Liver (tissue), 9 donors: Measurements from ENCODE around the gene GBX2. TPM values are rescaled to one million over a fixed set of nuclear protein-coding genes. Genes with fewer than 3 reads are reported as not detected.

Experiments used
- DNase-seq: peaks from one replicate; pipeline ENCODE4 v3.0.0-alpha.2; 2017; ENCODE audit warnings: low spot score
- H3K27ac ChIP-seq, 2 donors: one replicate each; pipeline ENCODE4 v1.7.0; 2013; ENCODE audit warnings: inconsistent platforms in 2 of 2, low read length in 2 of 2, control low read depth in 1 of 2, low read depth in 1 of 2, mild to moderate bottlenecking in 1 of 2
- H3K27me3 ChIP-seq, 4 donors: one replicate each; pipeline versions ENCODE4 v1.6.1 to v1.7.0; 2013; ENCODE audit warnings: low read length in 3 of 4, inconsistent platforms in 1 of 4, mild to moderate bottlenecking in 1 of 4, moderate library complexity in 1 of 4; ENCODE audit not compliant: control insufficient read depth in 4 of 4, insufficient read depth in 4 of 4
- H3K36me3 ChIP-seq, 4 donors: one replicate each; pipeline versions ENCODE4 v1.6.1 to v1.7.0; 2013; ENCODE audit warnings: low read length in 3 of 4, mild to moderate bottlenecking in 3 of 4, low read depth in 1 of 4, moderate library complexity in 1 of 4; ENCODE audit not compliant: control insufficient read depth in 4 of 4, insufficient read depth in 3 of 4
- H3K4me1 ChIP-seq, 4 donors: one replicate each; pipeline versions ENCODE4 v1.6.1 to v1.7.0; 2013; ENCODE audit warnings: low read length in 3 of 4, mild to moderate bottlenecking in 3 of 4, moderate library complexity in 1 of 4; ENCODE audit not compliant: control insufficient read depth in 4 of 4, insufficient read depth in 4 of 4
- H3K4me3 ChIP-seq, 3 donors: one replicate each; pipeline versions ENCODE4 v1.6.1 to v1.7.0; 2013; ENCODE audit warnings: low read length in 3 of 3, control low read depth in 1 of 3, low read depth in 1 of 3, mild to moderate bottlenecking in 1 of 3
- H3K9ac ChIP-seq, 2 donors: one replicate each; pipeline ENCODE4 v1.7.0; 2013; ENCODE audit warnings: low read length in 2 of 2, mild to moderate bottlenecking in 2 of 2, moderate library complexity in 2 of 2, control low read depth in 1 of 2, low read depth in 1 of 2
- H3K9me3 ChIP-seq, 4 donors: one replicate each; pipeline versions ENCODE4 v1.6.1 to v1.7.0; 2013; ENCODE audit warnings: low read length in 3 of 4; ENCODE audit not compliant: control insufficient read depth in 4 of 4
- CTCF ChIP-seq: fragments of 150-350 bp; IDR thresholded peaks from 2 replicates; pipeline ENCODE4 v1.5.1; 2017; ENCODE audit warnings: improper control_type of control experiment, low read depth, low read length; ENCODE audit not compliant: missing input control
- EGR1 ChIP-seq, 2 donors: IDR thresholded peaks; 2 replicates each; pipeline ENCODE4 v1.6.1; 2016 to 2018; ENCODE audit warnings: antibody characterized with exemption in 2 of 2, low read depth in 2 of 2
- FOXA1 ChIP-seq: IDR thresholded peaks from 2 replicates; pipeline ENCODE4 v1.6.1; 2016; ENCODE audit warnings: antibody characterized with exemption
- FOXA2 ChIP-seq: IDR thresholded peaks from 2 replicates; pipeline ENCODE4 v1.6.1; 2016; ENCODE audit warnings: antibody characterized with exemption
- HNF4A ChIP-seq, 2 donors: conservative IDR thresholded peaks; 2 replicates each; pipeline ENCODE4 v1.6.1; 2016; ENCODE audit warnings: antibody characterized with exemption in 2 of 2, mild to moderate bottlenecking in 2 of 2
- HNF4G ChIP-seq: IDR thresholded peaks from 2 replicates; pipeline ENCODE4 v1.6.1; 2016; ENCODE audit warnings: antibody characterized with exemption
- JUND ChIP-seq, 2 donors: IDR thresholded peaks; 2 replicates each; pipeline ENCODE4 v1.6.1; 2016; ENCODE audit warnings: antibody characterized with exemption in 2 of 2
- MAX ChIP-seq: IDR thresholded peaks from 2 replicates; pipeline ENCODE4 v1.6.1; 2016; ENCODE audit warnings: antibody characterized with exemption
- NR2F2 ChIP-seq: IDR thresholded peaks from 2 replicates; pipeline ENCODE4 v1.6.1; 2016; ENCODE audit warnings: antibody characterized with exemption
- RAD21 ChIP-seq, 2 donors: IDR thresholded peaks; 2 replicates each; pipeline ENCODE4 v1.6.1; 2016; ENCODE audit warnings: antibody characterized with exemption in 2 of 2, mild to moderate bottlenecking in 2 of 2
- REST ChIP-seq: IDR thresholded peaks from 2 replicates; pipeline ENCODE4 v1.6.1; 2016; ENCODE audit warnings: antibody characterized with exemption, mild to moderate bottlenecking
- RXRA ChIP-seq, 2 donors: IDR thresholded peaks; 2 replicates each; pipeline ENCODE4 v1.6.1; 2017 to 2018; ENCODE audit warnings: antibody characterized with exemption in 2 of 2, mild to moderate bottlenecking in 1 of 2
- SP1 ChIP-seq: IDR thresholded peaks from 2 replicates; pipeline ENCODE4 v1.6.1; 2018; ENCODE audit warnings: antibody characterized with exemption, mild to moderate bottlenecking
- YY1 ChIP-seq: IDR thresholded peaks from 2 replicates; pipeline ENCODE4 v1.6.1; 2016; ENCODE audit warnings: antibody characterized with exemption, mild to moderate bottlenecking
- WGBS: extraction: QIAGEN DNeasy Blood & Tissue Kit; methylation state at CpG from one replicate; pipeline ENCODE4 v1.1.7; 2013; 5-methylcytosine and 5-hydroxymethylcytosine counted together
- polyA plus RNA-seq, 2 donors: library from polyadenylated mRNA; stranded (reverse) in 1 of 2; unstranded in 1 of 2; fragments of 200-250 nt in 1 of 2; fragments of >200 nt in 1 of 2; fragmentation: Nextera tagmentation in 1 of 2; extraction: Ambion mirVana in 1 of 2; gene quantifications; one replicate each; pipeline versions ENCODE4 v1.2.1 to v1.2.3, GENCODE V29; 2013 to 2015
- total RNA-seq, 2 donors: library from RNA; depleted of rRNA; stranded (reverse); fragments of >200 nt; gene quantifications; one replicate each; pipeline ENCODE4 v1.2.3, GENCODE V29; 2014
- TF ChIP-seq, protein P1 (sequence below): IDR thresholded peaks from 2 replicates; pipeline ENCODE4 v1.6.1; 2016; ENCODE audit warnings: antibody characterized with exemption
- TF ChIP-seq, protein P2 (sequence below): IDR thresholded peaks from 2 replicates; pipeline ENCODE4 v1.6.1; 2016; ENCODE audit warnings: antibody characterized with exemption
- donor health status: healthy.
- donor health status: healthy.
- donor health status: healthy.
- donor health status: healthy.
- donor health status: healthy.

GBX2 gene
- total and polyA plus RNA-seq, 4 donors: not detected

DNA sequence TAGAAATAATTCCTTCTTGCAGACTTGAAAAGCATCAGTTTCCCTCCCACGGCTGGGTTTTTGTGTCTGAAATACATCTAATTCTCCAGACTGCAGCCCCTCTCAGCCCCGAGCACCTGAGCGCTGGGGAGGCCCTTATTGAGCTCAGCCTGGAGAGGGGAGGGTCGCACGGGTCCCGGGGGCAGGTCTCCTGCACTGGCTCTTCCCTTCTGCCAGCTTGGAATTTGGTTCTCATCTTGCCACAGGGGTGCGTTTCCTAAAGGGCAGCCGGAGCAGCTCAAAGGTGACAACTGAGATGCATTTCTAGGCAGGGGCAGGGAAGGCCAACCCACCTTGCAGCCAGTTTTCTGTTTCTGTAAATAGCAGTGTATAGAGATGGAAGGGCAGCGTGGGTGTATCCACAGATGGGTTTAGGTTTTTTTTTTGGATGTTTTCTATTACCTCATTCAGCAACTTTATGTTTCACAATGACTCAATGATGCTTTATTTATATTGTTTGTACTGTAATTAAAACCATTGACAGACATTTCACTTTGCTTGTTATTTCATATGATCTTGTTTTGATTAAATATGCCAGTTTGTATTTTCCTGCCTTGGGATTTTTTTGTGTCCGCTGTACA, 37.0 kb downstream of the GBX2 start:
- Histone ChIP-seq H3K9me3 (no peaks in the 10 kb centered on the region), H3K4me1 (no peaks in the 10 kb centered on the region), H3K27ac (no peak overlapping the region), H3K27me3 (no peaks in the 10 kb centered on the region), H3K36me3 (no peaks in the 10 kb centered on the region), H3K9ac (no peak overlapping the region), H3K4me3 (no peak overlapping the region)
- DNase-seq: no peak
- TF ChIP-seq REST (no peak), CTCF (no peak), RAD21 (IDR thresholded peaks at IDR 0.05) (no peak), HNF4G (no peak), HNF4A (conservative IDR thresholded peaks at IDR 0.05) (no peak), YY1 (no peak), FOXA1 (no peak), JUND (IDR thresholded peaks at IDR 0.05) (no peak), NR2F2 (no peak), MAX (no peak), FOXA2 (no peak), EGR1 (IDR thresholded peaks at IDR 0.05; ENCODE audit: low read depth in 2 of 2) (no peak), RXRA (IDR thresholded peaks at IDR 0.05) (no peak)
- TF ChIP-seq, protein P1, sequence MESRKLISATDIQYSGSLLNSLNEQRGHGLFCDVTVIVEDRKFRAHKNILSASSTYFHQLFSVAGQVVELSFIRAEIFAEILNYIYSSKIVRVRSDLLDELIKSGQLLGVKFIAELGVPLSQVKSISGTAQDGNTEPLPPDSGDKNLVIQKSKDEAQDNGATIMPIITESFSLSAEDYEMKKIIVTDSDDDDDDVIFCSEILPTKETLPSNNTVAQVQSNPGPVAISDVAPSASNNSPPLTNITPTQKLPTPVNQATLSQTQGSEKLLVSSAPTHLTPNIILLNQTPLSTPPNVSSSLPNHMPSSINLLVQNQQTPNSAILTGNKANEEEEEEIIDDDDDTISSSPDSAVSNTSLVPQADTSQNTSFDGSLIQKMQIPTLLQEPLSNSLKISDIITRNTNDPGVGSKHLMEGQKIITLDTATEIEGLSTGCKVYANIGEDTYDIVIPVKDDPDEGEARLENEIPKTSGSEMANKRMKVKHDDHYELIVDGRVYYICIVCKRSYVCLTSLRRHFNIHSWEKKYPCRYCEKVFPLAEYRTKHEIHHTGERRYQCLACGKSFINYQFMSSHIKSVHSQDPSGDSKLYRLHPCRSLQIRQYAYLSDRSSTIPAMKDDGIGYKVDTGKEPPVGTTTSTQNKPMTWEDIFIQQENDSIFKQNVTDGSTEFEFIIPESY: no peak
- 90% methylated on average over 10 of the region's 10 CpGs for WGBS

DNA sequence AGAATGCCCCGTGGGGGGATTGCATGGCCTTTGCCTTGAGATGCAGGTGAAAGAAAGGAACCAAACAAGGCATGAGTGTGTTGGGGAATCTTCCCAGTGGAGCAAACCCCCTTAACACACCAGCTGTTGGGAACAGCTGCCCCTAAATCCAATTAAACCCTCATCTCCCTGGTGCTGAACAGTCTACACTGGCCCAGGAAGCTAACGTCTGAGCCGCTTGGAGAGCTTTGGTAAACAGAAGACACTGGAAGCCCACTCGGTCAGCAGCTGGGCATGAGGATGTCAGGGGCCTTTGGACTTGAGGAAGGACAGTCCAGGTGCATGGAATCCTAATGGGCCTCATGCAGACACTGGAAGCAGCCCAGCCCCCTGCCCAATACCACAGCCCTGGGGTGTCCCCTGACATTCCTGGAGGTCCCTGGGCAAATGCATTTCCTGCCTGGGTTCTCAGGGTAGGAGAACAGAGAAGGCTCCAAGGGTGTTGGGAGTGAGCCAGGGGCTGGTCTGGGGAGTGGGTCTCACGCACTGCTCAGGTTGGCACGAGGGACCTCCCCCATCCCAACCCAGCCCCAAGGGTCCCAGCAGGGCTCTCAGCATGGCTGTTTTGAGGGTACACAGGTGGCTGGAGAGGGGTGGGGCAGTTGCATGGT, 37.7 kb downstream of the GBX2 start:
- no peak overlapping the region for H3K4me3 ChIP-seq
- no peaks in the 10 kb centered on the region for H3K27me3 ChIP-seq
- DNase-seq: no peak
- no peaks in the 10 kb centered on the region for H3K36me3 ChIP-seq
- H3K4me1 ChIP-seq: no peaks in the 10 kb centered on the region
- no peak overlapping the region for H3K27ac ChIP-seq
- WGBS: 93% methylated on average over 6 of the region's 6 CpGs
- no peaks in the 10 kb centered on the region for H3K9me3 ChIP-seq
- no peak overlapping the region for H3K9ac ChIP-seq
- TF ChIP-seq EGR1 (IDR thresholded peaks at IDR 0.05; ENCODE audit: low read depth in 2 of 2): no peak
- TF ChIP-seq HNF4G: no peak
- TF ChIP-seq FOXA2: no peak
- TF ChIP-seq, protein P2, sequence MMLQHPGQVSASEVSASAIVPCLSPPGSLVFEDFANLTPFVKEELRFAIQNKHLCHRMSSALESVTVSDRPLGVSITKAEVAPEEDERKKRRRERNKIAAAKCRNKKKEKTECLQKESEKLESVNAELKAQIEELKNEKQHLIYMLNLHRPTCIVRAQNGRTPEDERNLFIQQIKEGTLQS: no peak
- no peak for TF ChIP-seq REST
- no peak for TF ChIP-seq RAD21 (IDR thresholded peaks at IDR 0.05)
- TF ChIP-seq JUND (IDR thresholded peaks at IDR 0.05): no peak
- no peak for TF ChIP-seq MAX
- TF ChIP-seq RXRA (IDR thresholded peaks at IDR 0.05): no peak
- no peak for TF ChIP-seq FOXA1
- TF ChIP-seq NR2F2: no peak
- TF ChIP-seq CTCF: no peak
- no peak for TF ChIP-seq SP1
